Measurements from ENCODE around the gene SEPTIN5.
A peak's percentile ranks its signal among the peaks of the same experiment; 100 is the strongest.

The SEPTIN5 gene

GRCh38 chr22:19687561-19688300 lies 26.6 kb upstream of the SEPTIN5 start:
- H3K27ac ChIP-seq, result no peak overlapping the region
- TF ChIP-seq CTCF (conservative IDR thresholded peaks at IDR 0.05), result no peak

GRCh38 chr22:19688301-19689290 lies 25.7 kb upstream of the SEPTIN5 start:
- no peak overlapping the region for H3K27ac ChIP-seq
- no peak for TF ChIP-seq CTCF (conservative IDR thresholded peaks at IDR 0.05)

GRCh38 chr22:19689408-19689807 lies 24.9 kb upstream of the SEPTIN5 start:
- TF ChIP-seq CTCF (conservative IDR thresholded peaks at IDR 0.05), result no peak
- peak overlapping the region; percentile 35; the same call in 1 of the 2 replicates for H3K27ac ChIP-seq

GRCh38 chr22:19691007-19691720 lies 23.1 kb upstream of the SEPTIN5 start:
- no peak for TF ChIP-seq CTCF (conservative IDR thresholded peaks at IDR 0.05)
- H3K27ac ChIP-seq, result peak overlapping the region; percentile 35; the same call in 1 of the 2 replicates

GRCh38 chr22:19691721-19692341 lies 22.5 kb upstream of the SEPTIN5 start:
- H3K27ac ChIP-seq, result no peak overlapping the region
- TF ChIP-seq CTCF (conservative IDR thresholded peaks at IDR 0.05), result no peak

GRCh38 chr22:19693581-19693980 lies 20.7 kb upstream of the SEPTIN5 start:
- no peak for TF ChIP-seq CTCF (conservative IDR thresholded peaks at IDR 0.05)
- no peak overlapping the region for H3K27ac ChIP-seq
